Mucosa of descending colon (tissue), 3 donors: ENCODE measurements around the gene ROM1. TPM values are rescaled to one million over a fixed set of nuclear protein-coding genes. Genes with fewer than 3 reads are reported as not detected.

ENCODE experiments used
- ATAC-seq: fragments of 200-7000 bp; cut with Tn5 transposase; one replicate; pipeline ENCODE4 v1.9.1; 2020; ENCODE audit warnings: mild to moderate bottlenecking, moderate library complexity
- DNase-seq, 3 donors: peaks; one replicate each; pipeline ENCODE4 v3.0.0-alpha.2; 2020
- H3K36me3 ChIP-seq: fragments of 200-600 bp; one replicate; pipeline ENCODE4 v1.8.0; 2021; ENCODE audit warnings: low read depth, mild to moderate bottlenecking
- H3K4me1 ChIP-seq: fragments of 200-600 bp; one replicate; pipeline ENCODE4 v1.8.0; 2021; ENCODE audit warnings: low read depth, mild to moderate bottlenecking
- H3K4me3 ChIP-seq: fragments of 200-600 bp; one replicate; pipeline ENCODE4 v1.8.0; 2021; ENCODE audit warnings: mild to moderate bottlenecking
- H3K9me3 ChIP-seq: fragments of 200-600 bp; one replicate; pipeline ENCODE4 v1.8.0; 2021; ENCODE audit warnings: mild to moderate bottlenecking
- intact Hi-C, 2 donors: fragments of 100-400 bp; cut with DNase I in 1 of 2; cut with micrococcal nuclease in 1 of 2; formaldehyde crosslinking; loops; one replicate each; pipeline versions ENCODE4 v1.11.0 to v1.11.1; 2022; cut with DNase I, micrococcal nuclease
- total RNA-seq, 3 donors: library from RNA; stranded (reverse); fragmentation: NEBNext Ultra II Directional in 2 of 3; extraction: Animal tissue kit (Norgen Biotek cat#: 25700) in 2 of 3; gene quantifications; one replicate each; pipeline versions ENCODE4 v1.2.1 to v1.2.4, GENCODE V29; 2021 to 2023
- TF ChIP-seq, protein P1 (sequence below): fragments of 200-600 bp; IDR thresholded peaks from one replicate; pipeline ENCODE4 v1.8.0; 2022; ENCODE audit warnings: antibody characterized with exemption, mild to moderate bottlenecking
- donor health status: DM: no; HTN: no; CAD: no; lungs with moderate emphysema.
- donor health status: DM: no; HTN: no; CAD: no.
- donor health status: DM: no; HTN: yes; CAD: no.

The ROM1 gene
- total RNA-seq, 3 donors from 2014 or later = 2.7 to 11.9 (median 3.8) TPM

- Histone ChIP-seq H3K4me3 (no peak overlapping the region), H3K36me3 (no peaks in the 10 kb centered on the region), H3K4me1 (peaks cover 20% of the 10 kb centered on the region), H3K9me3 (no peaks in the 10 kb centered on the region)
- DNase-seq (no peak), ATAC-seq (no peak)
- intact Hi-C loops = no loop called here
- TF ChIP-seq, protein P1, sequence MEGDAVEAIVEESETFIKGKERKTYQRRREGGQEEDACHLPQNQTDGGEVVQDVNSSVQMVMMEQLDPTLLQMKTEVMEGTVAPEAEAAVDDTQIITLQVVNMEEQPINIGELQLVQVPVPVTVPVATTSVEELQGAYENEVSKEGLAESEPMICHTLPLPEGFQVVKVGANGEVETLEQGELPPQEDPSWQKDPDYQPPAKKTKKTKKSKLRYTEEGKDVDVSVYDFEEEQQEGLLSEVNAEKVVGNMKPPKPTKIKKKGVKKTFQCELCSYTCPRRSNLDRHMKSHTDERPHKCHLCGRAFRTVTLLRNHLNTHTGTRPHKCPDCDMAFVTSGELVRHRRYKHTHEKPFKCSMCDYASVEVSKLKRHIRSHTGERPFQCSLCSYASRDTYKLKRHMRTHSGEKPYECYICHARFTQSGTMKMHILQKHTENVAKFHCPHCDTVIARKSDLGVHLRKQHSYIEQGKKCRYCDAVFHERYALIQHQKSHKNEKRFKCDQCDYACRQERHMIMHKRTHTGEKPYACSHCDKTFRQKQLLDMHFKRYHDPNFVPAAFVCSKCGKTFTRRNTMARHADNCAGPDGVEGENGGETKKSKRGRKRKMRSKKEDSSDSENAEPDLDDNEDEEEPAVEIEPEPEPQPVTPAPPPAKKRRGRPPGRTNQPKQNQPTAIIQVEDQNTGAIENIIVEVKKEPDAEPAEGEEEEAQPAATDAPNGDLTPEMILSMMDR = no peak
These were observed 20.8 kb upstream of the ROM1 start for GRCh38 chr11:62592146-62592815.

- Histone ChIP-seq H3K36me3 (no peaks in the 10 kb centered on the region), H3K9me3 (no peaks in the 10 kb centered on the region), H3K4me1 (peaks cover 20% of the 10 kb centered on the region), H3K4me3 (no peak overlapping the region)
- intact Hi-C loops = no loop called here
- ATAC-seq (no peak), DNase-seq (peak in 2 of 3 donors; percentile 28 to 43)
- TF ChIP-seq, protein P1 = no peak
These were observed 20.1 kb upstream of the ROM1 start for GRCh38 chr11:62592989-62593421.

DNA sequence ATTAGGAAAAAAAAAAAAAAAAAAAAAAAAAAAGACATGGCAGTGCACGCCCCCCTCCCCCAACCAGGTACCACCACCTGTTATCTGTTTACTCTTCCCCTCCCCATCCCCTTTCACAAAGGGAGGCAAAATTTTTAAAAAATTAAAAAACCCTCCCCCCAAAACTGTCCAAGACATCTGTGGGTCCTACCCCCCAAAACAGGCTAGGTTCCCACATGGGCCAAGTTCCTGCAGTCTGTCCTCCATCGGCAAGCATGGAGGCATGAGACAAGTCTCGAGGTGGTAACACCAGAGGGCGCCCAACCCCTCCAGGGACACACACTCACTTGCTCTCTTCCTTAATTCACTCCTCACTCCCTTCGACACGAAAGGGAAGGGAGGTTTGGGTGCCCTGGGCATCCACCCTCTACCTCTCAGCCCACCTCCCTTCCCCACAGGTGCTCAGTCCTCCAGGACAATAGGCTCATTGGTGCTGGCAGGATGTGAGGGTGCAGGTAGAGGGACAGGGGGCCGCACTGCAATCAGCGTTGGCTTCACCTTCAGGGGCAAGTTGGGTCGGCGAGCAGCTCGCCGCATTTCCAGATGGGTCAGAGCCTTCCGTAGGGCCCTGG, 19.5 kb upstream of the ROM1 start:
- H3K4me1 ChIP-seq = peaks cover 20% of the 10 kb centered on the region
- TF ChIP-seq, protein P1 = peak; percentile 61
- intact Hi-C loops = no loop called here
- peak; percentile 47 for ATAC-seq
- no peaks in the 10 kb centered on the region for H3K36me3 ChIP-seq
- H3K4me3 ChIP-seq = no peak overlapping the region
- no peaks in the 10 kb centered on the region for H3K9me3 ChIP-seq
- DNase-seq = peak; percentile 85 to 95 (median 89)

DNA sequence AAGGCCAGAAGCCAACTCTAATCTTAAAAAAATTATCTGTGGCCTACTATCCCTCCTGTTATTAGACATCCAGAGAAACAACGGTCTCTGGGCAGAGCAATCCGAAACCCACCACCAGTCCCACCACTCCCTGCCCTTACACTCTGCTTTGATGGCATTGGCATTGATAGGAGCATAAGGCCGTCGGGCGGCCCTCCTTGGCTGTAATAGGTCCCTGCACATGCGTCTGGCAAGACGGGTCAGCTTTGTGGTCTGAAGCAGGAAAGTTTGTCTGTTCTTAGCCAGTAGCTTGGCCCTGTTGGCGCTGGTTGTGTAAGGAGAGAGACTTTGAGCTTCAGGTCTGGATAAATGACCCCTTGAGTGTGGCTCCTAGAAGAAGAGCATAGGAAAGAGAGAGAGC, 17.9 kb upstream of the ROM1 start:
- Histone ChIP-seq H3K4me3 (no peak overlapping the region), H3K9me3 (no peaks in the 10 kb centered on the region), H3K4me1 (peaks cover 31% of the 10 kb centered on the region), H3K36me3 (no peaks in the 10 kb centered on the region)
- TF ChIP-seq, protein P1 = no peak
- no peak for ATAC-seq
- DNase-seq = peak in 2 of 3 donors; percentile 3 to 34
- intact Hi-C loops = no loop called here

- intact Hi-C loops = no loop called here
- no peak overlapping the region for H3K4me3 ChIP-seq
- TF ChIP-seq, protein P1 = no peak
- ATAC-seq (peak; percentile 66), DNase-seq (peak; percentile 90 to 97 (median 94))
- no peaks in the 10 kb centered on the region for H3K9me3 ChIP-seq
- H3K4me1 ChIP-seq = peaks cover 28% of the 10 kb centered on the region
- H3K36me3 ChIP-seq = no peaks in the 10 kb centered on the region
These were observed 13.9 kb upstream of the ROM1 start for GRCh38 chr11:62599069-62599696.
